Inferior parietal cortex (tissue), 1 donor: Measurements from ENCODE around the gene BCAP31.
A peak's percentile ranks its signal among the peaks of the same experiment; 100 is the strongest.
"Not testable (repeated sequence)": the region's sequence is repeated elsewhere in the genome, so short reads cannot be mapped to it uniquely, and the experiment has no call there.

Experiments used
- DNase-seq: peaks from one replicate; pipeline ENCODE4 v3.0.0-alpha.2; 2016; ENCODE audit errors: extremely low spot score

Gene BCAP31

DNA sequence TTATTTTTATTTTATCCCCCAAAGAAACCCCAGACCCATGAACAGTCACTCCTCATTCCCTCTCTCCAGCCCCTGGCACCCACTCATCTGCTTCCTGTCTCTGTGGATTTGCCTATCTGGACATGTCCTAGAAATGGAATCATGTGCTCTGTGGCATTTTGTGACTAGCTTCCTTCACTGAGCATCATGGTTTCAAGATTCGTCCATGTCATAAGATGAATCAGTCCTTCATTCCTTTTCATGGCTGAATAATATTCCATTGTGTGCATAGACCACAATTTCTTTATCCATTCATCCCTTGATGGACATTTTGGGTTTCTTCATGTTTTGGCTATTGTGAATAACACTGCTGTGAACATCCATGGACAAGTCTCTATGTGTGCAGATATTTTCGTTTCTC, 10.7 kb upstream of the BCAP31 start:
- no peak for DNase-seq

DNA sequence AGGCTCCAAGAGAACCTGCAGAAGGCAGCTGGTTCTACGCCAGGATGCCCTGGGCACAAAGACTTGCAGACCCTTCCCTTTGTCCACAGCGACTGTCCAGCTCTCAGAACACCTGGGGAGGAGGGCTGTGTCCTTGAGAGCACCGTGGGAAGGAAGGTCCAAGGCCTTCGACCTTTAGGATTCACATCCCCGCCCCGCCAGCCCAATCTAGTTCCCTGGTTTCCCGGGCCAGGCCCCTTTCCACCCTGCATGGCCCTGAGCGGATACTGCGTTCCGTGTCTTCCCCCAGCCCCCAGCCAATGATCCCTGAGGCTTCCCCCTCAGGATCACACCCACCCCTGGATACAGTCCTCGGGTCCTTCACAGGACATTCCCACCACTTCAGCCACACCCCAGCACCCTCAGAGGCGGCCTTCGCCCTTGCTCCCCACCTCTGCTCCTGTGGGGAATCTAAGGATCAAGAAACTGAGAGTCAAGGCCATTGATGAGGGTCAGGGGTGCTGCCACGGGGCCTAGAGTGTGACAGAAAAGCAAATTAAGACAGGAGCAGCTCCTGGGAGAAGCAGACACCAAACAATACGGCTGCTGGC, 9.6 kb upstream of the BCAP31 start:
- DNase-seq, result no peak

DNA sequence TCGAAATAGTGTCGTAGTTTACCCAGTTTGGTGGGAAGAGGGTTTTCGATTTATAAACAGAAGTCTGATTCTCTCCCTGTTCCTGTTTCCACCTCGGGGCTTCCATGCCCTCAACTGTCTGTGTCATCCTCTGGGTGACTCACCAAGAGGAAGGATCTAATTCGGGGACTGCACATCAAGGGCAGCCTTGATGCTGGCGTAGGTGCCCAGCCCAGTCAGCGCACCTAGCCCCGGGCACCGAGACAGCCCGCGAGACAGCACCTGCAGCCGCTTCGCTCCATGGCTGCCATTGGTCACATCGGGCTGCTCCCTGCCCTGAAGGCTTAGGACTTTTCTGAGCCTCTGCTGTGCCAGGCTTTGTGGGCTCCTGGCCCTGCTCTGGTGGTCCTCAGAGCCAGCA, 8.2 kb upstream of the BCAP31 start:
- no peak for DNase-seq

DNA sequence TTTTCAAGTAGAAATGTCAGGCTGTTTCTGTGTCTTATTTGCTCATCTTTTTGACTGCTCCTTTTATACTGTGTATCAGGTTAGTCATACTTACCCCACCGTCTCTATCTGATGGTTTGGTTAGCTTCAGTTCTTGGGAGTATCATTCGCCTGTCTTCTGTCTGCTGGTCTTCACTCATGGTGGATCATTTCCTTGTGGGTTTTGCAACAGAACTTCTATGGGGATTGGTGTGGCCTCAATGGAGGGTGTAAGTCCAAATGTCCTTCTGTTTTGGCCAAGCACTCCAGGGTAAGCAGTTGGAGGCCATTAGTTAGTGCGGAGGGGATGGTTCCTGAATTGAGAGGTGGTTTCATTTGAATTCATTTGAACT, 7.6 kb upstream of the BCAP31 start:
- no peak for DNase-seq

DNA sequence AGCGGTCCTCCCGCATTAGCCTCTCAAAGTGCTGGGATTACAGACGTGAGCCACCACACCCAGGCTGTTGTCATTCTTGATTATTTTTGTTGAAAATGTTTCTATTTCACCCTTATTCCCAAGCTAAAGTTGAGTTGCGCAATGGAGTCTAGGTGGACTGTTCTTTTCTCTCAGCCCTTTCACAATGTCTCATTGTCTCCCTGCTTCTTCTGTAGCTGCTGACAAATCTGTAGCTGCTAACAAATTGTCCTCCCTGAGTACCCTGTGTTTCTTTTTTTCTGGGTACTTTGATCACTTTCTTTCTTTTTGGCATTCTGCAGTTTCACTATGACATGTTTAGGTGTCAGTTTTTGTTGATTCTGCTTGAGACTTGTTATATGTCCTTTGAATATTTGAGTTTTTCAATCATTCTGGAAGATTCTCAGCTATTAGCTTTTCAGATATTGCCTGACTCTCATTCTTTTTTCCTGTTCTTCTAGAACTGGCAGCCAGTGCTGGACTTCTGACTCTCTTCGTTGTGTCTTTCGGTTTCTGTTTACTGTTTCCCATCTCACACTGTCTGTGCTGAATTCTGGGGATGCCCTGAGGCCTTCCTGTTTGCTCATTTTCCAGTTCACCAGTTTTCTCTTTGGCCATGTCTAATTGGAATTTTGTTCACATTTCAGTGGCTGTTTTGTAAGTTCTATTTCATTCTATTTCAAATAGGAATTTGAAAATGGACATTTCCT, 7.1 kb upstream of the BCAP31 start:
- DNase-seq, result no peak

DNA sequence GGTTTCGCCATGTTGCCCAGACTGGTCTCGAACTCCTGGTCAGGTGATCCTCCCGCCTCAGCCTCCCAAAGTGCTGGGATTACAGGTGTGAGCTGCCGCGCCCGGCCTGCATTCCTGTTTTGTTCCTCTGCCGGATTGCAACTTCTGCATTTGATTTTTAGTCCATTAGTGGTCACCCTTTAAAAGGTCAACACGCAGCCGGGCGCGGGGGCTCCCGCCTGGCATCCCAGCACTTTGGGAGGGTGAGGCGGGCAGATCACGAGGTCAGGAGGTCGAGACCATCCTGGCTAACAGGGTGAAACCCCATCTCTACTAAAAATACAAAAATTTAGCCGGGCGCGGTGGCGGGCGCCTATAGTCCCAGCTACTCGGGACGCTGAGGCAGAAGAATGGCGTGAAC, 5.9 kb upstream of the BCAP31 start:
- DNase-seq, result not testable (repeated sequence)

DNA sequence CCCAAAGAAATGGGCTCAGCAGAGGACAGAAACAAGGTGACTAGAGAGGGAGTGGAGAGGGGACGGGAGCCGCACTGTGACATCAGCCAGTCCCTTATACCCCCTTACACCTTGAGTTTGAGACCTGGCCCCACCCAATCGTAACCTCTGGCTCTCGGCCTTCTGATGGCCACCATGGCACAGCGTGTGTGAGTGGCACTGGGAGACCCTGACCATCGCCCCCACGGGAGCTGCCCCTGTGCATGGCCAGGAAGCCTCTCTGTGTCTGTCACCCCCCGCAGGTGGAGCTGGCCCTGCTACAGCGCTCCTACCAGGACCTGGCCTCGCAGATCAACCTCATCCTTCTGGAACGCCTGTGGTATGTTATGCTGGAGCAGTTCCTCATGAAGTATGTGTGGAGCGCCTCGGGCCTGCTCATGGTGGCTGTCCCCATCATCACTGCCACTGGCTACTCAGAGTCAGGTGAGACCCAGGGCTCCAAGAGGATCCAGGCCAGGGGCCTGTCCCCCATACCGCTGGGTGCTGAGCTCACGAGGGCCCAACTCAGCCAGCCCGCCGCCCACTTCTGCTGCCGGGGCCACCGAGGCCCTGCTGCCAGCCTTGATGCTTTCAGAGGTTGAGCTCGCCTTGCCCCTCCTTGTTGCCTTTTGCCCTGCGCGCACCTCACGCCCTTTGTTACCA, 4.9 kb upstream of the BCAP31 start:
- DNase-seq, result no peak

DNA sequence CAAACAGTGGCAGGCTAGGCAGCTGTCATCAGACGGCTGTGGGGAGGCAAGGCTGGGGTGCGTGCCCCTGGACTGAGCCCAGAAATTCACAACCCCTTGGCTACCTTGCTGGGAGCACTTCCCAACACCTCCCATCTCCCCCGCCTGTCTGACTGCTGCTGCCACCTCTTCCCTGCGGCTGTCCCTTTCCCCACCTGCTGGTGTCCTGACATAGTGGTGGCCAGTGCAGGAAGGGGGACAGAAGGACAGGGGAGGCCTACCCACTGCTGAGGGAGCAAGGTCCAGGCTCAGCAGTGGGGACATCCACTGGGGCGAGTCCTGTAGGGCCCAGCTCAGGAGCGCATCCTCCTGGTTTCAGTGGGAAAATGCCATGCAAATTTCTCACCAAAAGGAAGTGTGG, 3.9 kb upstream of the BCAP31 start:
- no peak for DNase-seq

DNA sequence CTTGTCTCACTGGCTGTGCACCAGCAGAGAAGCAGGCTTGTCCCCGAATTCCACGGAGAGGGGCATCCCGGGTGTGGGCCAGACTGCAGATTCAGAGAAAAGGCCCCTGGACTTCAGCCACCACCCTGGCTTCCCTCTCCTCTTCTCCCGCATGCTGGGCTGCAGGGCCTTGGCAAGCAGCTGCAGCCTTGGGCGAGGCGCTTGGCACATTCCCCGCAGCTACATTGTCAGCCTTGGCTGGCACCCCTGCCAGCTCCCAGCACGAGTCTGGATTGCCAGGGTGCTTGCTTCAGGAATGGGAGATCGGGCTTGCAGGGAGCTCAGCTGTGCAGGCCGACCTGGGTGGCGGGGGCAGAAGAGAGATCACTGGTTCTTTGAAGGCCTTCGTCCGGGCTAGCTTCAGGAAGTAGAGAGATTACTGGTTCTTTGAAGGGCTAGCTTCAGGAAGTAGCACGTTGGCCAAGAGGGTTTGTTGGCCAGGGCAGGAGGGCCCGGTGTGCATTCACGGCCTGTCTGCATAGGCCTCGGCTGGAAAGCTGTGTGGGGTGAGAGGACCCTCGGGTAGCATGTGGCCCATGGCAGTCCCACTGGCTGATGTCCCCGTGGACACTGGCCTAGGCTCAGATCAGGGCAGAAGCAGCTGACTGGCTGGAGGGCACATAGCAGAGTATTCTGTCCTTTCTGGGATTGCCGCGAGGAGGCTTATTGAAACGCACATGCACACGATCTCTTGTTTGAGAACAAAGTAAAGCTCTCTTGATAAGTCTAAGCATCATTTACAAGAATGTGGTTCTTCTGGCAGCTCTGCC, 3.1 kb upstream of the BCAP31 start:
- peak; percentile 53 for DNase-seq

DNA sequence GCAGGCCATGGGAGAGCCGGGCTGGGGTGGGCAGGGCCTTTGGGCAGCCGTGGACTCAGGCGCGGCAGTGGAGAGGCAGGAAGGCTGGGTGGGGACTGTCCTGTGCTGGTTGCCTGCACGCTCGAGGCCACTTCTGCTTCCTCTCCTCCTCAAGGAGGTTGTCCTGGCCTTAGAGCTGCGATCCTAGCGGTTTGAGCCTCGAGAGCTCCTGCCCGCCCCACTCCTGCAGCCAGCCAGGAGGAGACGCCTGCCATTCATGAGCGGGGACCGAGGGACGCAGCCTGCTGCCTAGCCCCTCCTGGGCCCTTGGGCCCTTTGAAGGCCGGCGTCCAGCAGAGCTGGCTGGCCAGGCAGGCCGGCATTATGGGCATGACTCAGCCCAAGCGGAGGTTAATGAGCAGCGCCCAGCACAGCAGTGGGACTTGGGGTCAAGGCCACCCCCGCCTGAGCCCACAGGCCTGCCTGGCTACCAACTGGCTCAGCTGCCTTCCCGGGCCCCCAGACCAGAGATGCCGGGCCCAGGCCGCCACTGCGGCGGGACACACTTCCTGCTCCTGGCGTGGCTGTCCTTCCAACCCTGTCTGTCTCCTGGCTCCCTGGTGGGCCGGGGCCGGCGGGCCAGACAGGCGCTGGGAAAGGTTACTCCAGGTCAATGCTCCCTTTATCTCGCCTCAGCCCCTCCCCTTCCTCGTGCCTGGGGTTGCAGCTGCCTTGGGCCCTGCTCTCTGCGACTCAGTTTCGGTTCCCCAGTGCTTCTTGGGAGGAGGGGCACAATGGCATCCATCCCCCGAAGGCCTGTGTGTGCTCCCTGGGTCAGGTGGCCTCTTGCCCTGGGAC, 2.3 kb upstream of the BCAP31 start:
- no peak for DNase-seq

DNA sequence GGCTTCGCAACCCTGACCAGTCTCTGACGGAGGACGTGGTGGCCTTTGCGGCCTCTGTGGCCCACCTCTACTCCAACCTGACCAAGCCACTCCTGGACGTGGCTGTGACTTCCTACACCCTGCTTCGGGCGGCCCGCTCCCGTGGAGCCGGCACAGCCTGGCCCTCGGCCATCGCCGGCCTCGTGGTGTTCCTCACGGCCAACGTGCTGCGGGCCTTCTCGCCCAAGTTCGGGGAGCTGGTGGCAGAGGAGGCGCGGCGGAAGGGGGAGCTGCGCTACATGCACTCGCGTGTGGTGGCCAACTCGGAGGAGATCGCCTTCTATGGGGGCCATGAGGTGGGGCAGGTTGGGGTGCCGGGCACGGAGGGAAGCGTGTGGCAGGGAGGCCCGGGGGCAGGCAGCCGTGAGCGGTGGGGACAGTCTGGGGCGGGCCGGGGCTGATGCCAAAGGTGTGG, 1.7 kb upstream of the BCAP31 start:
- DNase-seq, result no peak

DNA sequence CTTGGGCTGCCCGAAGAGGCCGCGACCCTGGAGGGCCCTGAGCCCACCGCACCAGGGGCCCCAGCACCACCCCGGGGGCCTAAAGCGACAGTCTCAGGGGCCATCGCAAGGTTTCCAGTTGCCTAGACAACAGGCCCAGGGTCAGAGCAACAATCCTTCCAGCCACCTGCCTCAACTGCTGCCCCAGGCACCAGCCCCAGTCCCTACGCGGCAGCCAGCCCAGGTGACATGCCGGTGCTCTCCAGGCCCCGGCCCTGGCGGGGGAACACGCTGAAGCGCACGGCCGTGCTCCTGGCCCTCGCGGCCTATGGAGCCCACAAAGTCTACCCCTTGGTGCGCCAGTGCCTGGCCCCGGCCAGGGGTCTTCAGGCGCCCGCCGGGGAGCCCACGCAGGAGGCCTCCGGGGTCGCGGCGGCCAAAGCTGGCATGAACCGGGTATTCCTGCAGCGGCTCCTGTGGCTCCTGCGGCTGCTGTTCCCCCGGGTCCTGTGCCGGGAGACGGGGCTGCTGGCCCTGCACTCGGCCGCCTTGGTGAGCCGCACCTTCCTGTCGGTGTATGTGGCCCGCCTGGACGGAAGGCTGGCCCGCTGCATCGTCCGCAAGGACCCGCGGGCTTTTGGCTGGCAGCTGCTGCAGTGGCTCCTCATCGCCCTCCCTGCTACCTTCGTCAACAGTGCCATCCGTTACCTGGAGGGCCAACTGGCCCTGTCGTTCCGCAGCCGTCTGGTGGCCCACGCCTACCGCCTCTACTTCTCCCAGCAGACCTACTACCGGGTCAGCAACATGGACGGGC, 1.0 kb upstream of the BCAP31 start:
- DNase-seq, result no peak

DNA sequence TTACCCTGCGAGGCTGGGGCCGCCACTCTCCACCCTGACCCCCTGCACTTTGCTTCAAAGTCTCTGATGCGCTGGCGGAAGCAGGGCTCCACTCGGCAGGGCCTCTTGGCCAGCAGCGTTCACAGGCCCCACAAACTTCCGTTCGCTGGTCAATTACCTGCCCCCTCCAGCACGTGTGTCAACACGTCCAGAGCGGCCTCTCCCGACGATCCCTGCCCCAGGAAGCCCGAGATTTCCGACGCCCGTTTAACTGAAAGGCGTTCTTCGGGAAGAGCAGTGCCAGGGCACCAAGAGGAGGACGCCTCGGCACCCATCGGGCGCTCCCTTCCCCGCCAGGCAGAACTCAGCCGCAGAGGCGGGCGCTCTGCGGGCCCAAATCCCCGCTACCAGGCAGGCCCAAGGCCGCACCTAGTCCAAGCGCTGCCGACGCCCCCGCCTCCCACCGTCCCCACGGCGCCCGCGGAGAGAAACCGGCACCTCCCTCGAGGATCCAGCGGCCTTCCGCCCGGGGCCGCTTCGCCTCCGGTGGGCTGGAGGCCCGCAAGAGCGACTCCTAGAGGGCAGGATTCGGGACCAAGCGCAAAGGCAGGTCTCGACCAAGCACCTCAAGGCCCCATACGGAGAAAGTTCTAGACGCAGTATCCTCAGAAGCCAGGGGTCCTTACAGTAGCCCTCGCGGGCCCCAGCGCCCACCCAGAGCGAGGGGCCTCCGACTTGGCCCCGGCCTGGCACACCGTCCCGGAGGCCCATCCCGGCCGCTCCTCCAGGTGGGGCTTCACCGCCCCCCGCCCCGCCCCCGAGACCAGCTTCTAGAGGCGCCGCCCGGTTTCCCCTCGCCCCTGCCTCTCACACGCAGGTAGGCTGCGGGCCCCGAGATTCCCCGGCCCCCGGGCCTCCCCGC, 586 bp downstream of the BCAP31 start:
- no peak for DNase-seq

DNA sequence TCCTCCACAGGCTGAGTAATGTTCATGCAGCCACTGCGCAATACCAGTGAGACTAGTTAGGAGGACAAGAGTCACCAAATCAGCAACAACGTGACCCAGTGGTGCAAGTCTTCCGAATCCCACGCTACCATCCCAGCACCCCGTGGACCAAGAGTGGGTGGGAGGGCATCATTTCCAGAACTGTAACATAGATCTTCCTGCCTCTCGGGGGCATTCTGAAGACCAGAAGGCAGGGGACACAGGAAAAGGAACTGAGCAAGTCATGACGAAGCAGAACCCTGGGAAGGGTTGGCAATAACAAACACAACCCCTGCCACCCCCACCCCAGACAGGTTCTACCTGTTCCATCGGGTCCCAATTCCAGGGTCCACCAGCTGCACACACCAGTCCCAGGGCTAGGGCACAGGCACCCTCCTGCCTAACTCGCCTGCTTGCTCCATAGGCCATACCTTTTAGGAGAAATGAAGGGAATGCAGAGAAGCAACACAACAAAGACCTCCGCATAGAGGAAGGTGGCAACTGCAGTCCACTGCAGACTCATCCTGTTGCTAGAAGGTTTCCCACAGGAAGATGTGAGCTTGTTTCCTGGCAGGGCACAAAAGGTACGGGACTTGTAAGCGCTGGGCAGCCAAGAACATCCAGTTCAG, 1.4 kb downstream of the BCAP31 start:
- no peak for DNase-seq

DNA sequence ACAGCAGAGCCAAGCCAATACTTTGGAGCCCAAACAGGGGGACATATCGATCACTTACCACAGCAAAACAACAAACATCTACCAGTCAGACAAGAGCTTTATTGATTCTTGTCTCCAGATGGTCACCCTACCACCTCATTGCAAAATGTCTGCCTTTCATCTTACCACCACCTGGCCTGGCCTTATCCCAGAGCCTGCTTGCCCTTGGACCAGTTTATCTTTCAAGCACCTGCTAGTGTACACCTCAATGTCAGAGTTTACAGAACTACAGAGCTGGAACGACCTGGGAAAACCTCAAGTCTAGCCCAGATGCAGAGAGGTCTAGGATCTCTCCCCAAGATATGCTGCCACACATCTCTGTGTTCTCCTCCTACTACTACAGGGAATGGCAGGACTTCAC, 4.5 kb downstream of the BCAP31 start:
- no peak for DNase-seq

DNA sequence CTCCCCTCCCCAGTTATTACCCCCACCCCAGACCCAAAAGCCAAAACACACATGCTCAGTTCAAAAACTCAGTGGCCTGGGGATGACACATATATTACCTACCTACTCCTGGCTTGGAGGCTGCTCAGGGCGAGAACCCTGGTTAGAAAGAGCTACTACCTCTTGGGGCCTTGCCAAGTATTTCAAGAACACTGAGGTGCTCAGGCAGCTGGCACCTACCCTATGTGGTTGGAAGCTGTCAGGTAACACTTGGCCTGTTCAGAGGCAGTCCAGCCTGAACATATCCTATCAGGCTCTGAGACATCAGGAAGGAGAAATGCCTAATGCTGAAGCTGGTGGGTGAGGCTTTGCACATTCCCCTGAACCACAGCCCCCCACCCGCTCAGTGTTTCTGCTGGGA, 4.9 kb downstream of the BCAP31 start:
- no peak for DNase-seq

DNA sequence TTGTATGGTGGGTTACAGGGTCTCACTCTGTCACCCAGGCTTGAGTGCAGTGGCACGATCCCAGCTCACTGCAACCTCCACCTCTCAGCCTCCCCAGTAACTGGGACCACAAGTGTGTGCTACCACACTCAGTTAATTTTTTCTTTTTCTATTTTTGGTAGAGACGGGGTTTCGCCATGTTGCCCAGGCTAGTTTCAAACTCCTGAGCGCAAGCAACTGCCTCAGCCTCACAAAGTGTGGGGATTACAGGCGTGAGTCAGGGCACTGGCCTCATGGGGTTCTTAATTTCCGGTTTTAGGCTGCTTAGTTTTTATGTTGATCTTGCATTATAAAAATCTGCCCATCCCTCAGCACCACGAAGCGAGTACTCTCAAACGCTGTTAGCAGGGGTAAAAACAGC, 6.7 kb downstream of the BCAP31 start:
- DNase-seq, result no peak

DNA sequence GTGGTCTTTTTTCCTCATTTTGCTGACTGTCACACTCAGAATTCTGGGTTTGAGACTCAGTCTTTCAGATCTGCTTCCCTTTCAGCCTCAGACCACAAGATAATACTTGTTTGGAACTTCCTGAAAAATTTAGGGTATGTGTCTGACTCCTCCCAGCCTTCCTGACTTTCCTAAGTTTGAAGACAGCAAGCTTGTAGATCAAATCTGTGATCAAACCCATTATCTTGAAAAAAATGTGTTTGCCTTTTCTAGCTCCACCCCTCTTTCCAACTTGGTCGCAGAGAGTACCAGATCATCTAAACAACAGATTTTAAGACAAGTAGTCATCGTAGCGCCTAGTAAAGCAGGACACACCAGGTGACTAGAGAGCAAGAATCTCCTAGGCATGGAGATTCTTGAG, 9.9 kb downstream of the BCAP31 start:
- DNase-seq, result no peak
